Muscle of arm (tissue), 12 donors: Measurements from ENCODE around the gene ZNF880. TPM values are rescaled to one million over a fixed set of nuclear protein-coding genes. Genes with fewer than 3 reads are reported as not detected.

ENCODE experiments used
- polyA plus RNA-seq, 12 donors: library from polyadenylated mRNA; unstranded; fragments of 120-200 nt; gene quantifications; one replicate each; pipeline ENCODE4 v1.2.1, GENCODE V29; 2013; ENCODE audit not compliant: insufficient read length in 12 of 12

The ZNF880 gene
- polyA plus RNA-seq, 12 donors: 9.0 to 20.2 (median 15.7) TPM; not detected in 1

Other genes starting within 250 kb of the ZNF880 start
- 10 to 100 TPM in 9 of 12 donors, 1 to 10 TPM in 2, not detected in 1; 7.3 to 14.9 (median 10.5) TPM for gene ZNF616, start 230.0 kb upstream of the ZNF880 start, polyA plus RNA-seq
- 10 to 100 TPM in 5 of 12 donors, 1 to 10 TPM in 6, not detected in 1; 6.7 to 13.8 (median 8.7) TPM for gene ZNF836, start 198.3 kb upstream of the ZNF880 start, polyA plus RNA-seq
- 100 to 1,000 TPM in 11 of 12 donors, not detected in 1; 204 to 328 (median 279) TPM for gene PPP2R1A, start 179.9 kb upstream of the ZNF880 start, polyA plus RNA-seq
- gene ZNF766, start 100.3 kb upstream of the ZNF880 start, polyA plus RNA-seq: 10 to 100 TPM in 11 of 12 donors, not detected in 1; 11.6 to 20.0 (median 13.7) TPM
- gene ZNF480, start 72.8 kb upstream of the ZNF880 start, polyA plus RNA-seq: 10 to 100 TPM in 6 of 12 donors, 1 to 10 TPM in 5, not detected in 1; 9.1 to 15.8 (median 10.1) TPM
- 1 to 10 TPM in 10 of 12 donors, not detected in 2; 3.9 to 8.8 (median 5.3) TPM for gene ZNF610, start 33.7 kb upstream of the ZNF880 start, polyA plus RNA-seq
- gene ZNF528, start 27.9 kb downstream of the ZNF880 start, polyA plus RNA-seq: 10 to 100 TPM in 11 of 12 donors, not detected in 1; 14.7 to 38.1 (median 22.6) TPM
- gene ZNF534, start 59.2 kb downstream of the ZNF880 start, polyA plus RNA-seq: 1 to 10 TPM in 2 of 12 donors, under 1 TPM in 8, not detected in 2; 0.47 to 1.9 (median 0.76) TPM
- 1 to 10 TPM in 10 of 12 donors, not detected in 2; 2.3 to 5.4 (median 3.1) TPM for gene ZNF578, start 83.6 kb downstream of the ZNF880 start, polyA plus RNA-seq
- gene ZNF808, start 157.7 kb downstream of the ZNF880 start, polyA plus RNA-seq: 10 to 100 TPM in 4 of 12 donors, 1 to 10 TPM in 7, not detected in 1; 5.4 to 34.3 (median 8.7) TPM
- gene ZNF701, start 200.4 kb downstream of the ZNF880 start, polyA plus RNA-seq: 10 to 100 TPM in 5 of 12 donors, 1 to 10 TPM in 6, not detected in 1; 7.7 to 15.9 (median 9.4) TPM